ENCODE results near the gene KLF13.

- TF ChIP-seq, protein P1, sequence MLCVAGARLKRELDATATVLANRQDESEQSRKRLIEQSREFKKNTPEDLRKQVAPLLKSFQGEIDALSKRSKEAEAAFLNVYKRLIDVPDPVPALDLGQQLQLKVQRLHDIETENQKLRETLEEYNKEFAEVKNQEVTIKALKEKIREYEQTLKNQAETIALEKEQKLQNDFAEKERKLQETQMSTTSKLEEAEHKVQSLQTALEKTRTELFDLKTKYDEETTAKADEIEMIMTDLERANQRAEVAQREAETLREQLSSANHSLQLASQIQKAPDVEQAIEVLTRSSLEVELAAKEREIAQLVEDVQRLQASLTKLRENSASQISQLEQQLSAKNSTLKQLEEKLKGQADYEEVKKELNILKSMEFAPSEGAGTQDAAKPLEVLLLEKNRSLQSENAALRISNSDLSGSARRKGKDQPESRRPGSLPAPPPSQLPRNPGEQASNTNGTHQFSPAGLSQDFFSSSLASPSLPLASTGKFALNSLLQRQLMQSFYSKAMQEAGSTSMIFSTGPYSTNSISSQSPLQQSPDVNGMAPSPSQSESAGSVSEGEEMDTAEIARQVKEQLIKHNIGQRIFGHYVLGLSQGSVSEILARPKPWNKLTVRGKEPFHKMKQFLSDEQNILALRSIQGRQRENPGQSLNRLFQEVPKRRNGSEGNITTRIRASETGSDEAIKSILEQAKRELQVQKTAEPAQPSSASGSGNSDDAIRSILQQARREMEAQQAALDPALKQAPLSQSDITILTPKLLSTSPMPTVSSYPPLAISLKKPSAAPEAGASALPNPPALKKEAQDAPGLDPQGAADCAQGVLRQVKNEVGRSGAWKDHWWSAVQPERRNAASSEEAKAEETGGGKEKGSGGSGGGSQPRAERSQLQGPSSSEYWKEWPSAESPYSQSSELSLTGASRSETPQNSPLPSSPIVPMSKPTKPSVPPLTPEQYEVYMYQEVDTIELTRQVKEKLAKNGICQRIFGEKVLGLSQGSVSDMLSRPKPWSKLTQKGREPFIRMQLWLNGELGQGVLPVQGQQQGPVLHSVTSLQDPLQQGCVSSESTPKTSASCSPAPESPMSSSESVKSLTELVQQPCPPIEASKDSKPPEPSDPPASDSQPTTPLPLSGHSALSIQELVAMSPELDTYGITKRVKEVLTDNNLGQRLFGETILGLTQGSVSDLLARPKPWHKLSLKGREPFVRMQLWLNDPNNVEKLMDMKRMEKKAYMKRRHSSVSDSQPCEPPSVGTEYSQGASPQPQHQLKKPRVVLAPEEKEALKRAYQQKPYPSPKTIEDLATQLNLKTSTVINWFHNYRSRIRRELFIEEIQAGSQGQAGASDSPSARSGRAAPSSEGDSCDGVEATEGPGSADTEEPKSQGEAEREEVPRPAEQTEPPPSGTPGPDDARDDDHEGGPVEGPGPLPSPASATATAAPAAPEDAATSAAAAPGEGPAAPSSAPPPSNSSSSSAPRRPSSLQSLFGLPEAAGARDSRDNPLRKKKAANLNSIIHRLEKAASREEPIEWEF (IDR thresholded peaks at IDR 0.05; ENCODE audit: insufficient replicate concordance, low read depth, low read length): no peak
- TF ChIP-seq SIN3A (IDR thresholded peaks at IDR 0.05; ENCODE audit: low read depth, low read length): no peak
- no peak for TF ChIP-seq FOXK2 (IDR thresholded peaks at IDR 0.05)
- no peak for TF ChIP-seq CEBPB (IDR thresholded peaks at IDR 0.05; ENCODE audit: borderline replicate concordance in 1 of 2, low read depth in 2 of 2, low read length in 2 of 2)
- TF ChIP-seq, protein P2, sequence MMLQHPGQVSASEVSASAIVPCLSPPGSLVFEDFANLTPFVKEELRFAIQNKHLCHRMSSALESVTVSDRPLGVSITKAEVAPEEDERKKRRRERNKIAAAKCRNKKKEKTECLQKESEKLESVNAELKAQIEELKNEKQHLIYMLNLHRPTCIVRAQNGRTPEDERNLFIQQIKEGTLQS (IDR thresholded peaks at IDR 0.05; ENCODE audit: borderline replicate concordance, extremely low read depth, low read depth, low read length): no peak
- TF ChIP-seq JUNB (IDR thresholded peaks at IDR 0.05): no peak
- TF ChIP-seq BRCA1 (IDR thresholded peaks at IDR 0.05; ENCODE audit: low read depth, low read length): no peak
- TF ChIP-seq MTA2 (IDR thresholded peaks at IDR 0.05; ENCODE audit: low read depth): no peak
- no peak for TF ChIP-seq CTCF (IDR thresholded peaks at IDR 0.05 in 2 of 3, conservative IDR thresholded peaks at IDR 0.05 in 1 of 3; ENCODE audit: control insufficient read depth in 2 of 3, extremely low read depth in 1 of 3, insufficient read depth in 1 of 3, low read depth in 3 of 3, low read length in 3 of 3)
Observed at GRCh38 chr15:31300981-31301672, 25.5 kb upstream of the KLF13 start.
